Measurements from ENCODE around the gene TFEB. TPM values are rescaled to one million over a fixed set of nuclear protein-coding genes. Genes with fewer than 3 reads are reported as not detected.

TFEB gene
- total and polyA plus RNA-seq, 10 of the 15 experiments (the other 5 are each of a cell fraction or from before 2014, with no cell fraction given), result 0.84 to 108 (median 60.8) TPM

GRCh38 chr6:41705996-41706835, 29.2 kb downstream of the TFEB start (continued):
- TF ChIP-seq PKNOX1 (IDR thresholded peaks at IDR 0.05) (peak; percentile 41), MEF2B (IDR thresholded peaks at IDR 0.05; ENCODE audit: partially characterized antibody, poor library complexity, severe bottlenecking) (peak; percentile 97), TBL1XR1 (IDR thresholded peaks at IDR 0.05; ENCODE audit: low read depth, low read length) (peak; percentile 97), ATF7 (IDR thresholded peaks at IDR 0.05; ENCODE audit: low read depth) (peak; percentile 87), BCLAF1 (IDR thresholded peaks at IDR 0.05) (no peak), PAX8 (IDR thresholded peaks at IDR 0.05) (no peak), RCOR1 (conservative IDR thresholded peaks at IDR 0.05; ENCODE audit: low read depth, low read length) (0 out of 2 replicates have a peak, but pooled peaks have one; percentile 69), POLR2AphosphoS5 (IDR thresholded peaks at IDR 0.05; ENCODE audit: low read length) (no peak; the same call in none of the 2 replicates), SUZ12 (IDR thresholded peaks at IDR 0.05; ENCODE audit: unreplicated experiment) (no peak), TAF1 (IDR thresholded peaks at IDR 0.05; ENCODE audit: borderline replicate concordance, low read depth, low read length) (peak; percentile 72), E2F4 (IDR thresholded peaks at IDR 0.05; ENCODE audit: low read depth, low read length) (no peak), BMI1 (IDR thresholded peaks at IDR 0.05; ENCODE audit: borderline replicate concordance) (peak; percentile 70), SP1 (IDR thresholded peaks at IDR 0.05; ENCODE audit: low read depth, low read length) (peak; percentile 92), SRF (IDR thresholded peaks at IDR 0.05; ENCODE audit: low read depth in 2 of 2, low read length in 2 of 2) (peak in 1 of 2 experiments; percentile 77; a peak in 2 of 4 replicates), CREM (IDR thresholded peaks at IDR 0.05; ENCODE audit: low read depth) (peak; percentile 89), E4F1 (IDR thresholded peaks at IDR 0.05; ENCODE audit: borderline replicate concordance, partially characterized antibody) (no peak), JUND (IDR thresholded peaks at IDR 0.05; ENCODE audit: low read depth, low read length) (peak; percentile 100), PAX5 (IDR thresholded peaks at IDR 0.05; ENCODE audit: borderline replicate concordance, low read depth, low read length) (peak; percentile 99), RAD21 (IDR thresholded peaks at IDR 0.05; ENCODE audit: insufficient read depth, low read depth, low read length) (peak; percentile 48), GABPA (IDR thresholded peaks at IDR 0.05; ENCODE audit: low read depth) (no peak), KAT2A (conservative IDR thresholded peaks at IDR 0.05; ENCODE audit: control insufficient read depth, low read depth, low read length) (no peak)

Data from GM12878 (cell line).